CD4-positive, alpha-beta T cell treated with Interleukin-15 for 4 hours (primary cell): ENCODE results near the gene LTBP1.

Experiments
- DNase-seq: peaks from one replicate; pipeline ENCODE4 v3.0.0-alpha.2; 2020; ENCODE audit warnings: low spot score

LTBP1 gene

DNA sequence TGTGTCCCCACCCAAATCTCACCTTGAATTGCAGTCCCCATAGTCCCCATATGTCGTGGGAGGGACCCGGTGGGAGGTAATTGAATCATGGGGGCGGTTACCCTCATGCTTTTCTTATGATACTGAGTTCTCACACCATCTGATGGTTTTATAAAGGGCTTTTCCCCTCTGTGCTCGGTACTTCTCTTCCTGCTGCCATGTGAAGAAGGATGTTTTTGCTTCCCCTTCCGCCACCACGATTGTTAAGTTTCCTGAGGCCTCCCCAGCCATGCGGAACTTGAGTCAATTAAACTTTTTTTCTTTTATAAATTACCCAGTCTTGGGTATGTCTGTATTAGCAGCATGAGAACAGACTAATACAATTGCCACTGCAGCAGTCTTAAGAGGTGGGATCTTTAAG, 134.9 kb downstream of the LTBP1 start:
- no peak for DNase-seq

DNA sequence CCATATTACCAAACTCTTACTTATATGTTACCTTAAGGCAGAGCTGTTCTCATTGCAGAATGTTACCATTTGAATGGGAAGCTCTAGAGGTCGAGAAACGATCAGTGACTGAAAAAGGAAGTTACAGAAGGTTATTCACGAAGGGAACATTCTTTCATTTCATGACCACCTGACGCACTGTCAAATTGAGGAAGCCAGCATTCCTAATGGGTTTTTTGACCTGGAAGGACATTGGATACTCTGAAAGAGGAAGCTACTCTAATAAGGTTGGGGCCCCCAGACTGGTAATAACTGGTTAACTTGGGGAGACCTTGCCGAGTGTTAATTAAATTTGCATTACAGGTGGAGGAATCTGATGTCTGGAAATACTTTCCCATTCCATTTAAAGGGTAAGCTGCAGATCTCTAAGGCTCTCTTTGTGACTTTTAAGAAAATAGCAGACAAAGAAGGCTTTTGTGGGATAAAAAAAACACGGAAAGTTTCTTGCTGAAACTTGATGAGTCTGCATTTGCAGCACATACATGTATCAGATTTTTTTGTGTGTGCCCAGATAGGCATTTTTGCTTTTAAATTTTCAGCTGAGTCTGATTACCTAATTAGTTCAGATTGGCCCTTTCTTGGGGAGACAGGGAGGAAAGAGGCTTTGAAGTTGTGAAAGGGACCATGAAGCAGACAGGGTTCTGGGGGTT, 137.1 kb downstream of the LTBP1 start:
- no peak for DNase-seq

DNA sequence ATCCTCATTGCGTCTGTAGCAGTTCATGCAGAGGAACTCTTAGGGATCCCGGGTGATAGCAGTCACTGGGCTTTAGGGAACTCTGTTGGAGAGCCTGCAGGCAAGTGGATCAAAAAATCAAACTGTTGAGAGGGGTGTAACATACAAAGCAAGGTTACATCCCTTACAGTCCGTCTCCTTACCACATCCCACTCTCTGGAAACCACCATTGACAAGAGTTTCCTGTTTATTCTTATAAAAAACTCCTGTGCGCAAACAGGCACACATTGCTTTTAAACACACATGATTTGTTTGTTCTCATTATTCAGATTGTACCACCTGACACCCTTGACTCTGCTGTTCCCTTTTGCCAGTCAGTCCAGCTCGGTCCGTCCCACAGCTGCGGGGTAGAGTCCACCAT, 137.7 kb downstream of the LTBP1 start:
- DNase-seq = no peak

DNA sequence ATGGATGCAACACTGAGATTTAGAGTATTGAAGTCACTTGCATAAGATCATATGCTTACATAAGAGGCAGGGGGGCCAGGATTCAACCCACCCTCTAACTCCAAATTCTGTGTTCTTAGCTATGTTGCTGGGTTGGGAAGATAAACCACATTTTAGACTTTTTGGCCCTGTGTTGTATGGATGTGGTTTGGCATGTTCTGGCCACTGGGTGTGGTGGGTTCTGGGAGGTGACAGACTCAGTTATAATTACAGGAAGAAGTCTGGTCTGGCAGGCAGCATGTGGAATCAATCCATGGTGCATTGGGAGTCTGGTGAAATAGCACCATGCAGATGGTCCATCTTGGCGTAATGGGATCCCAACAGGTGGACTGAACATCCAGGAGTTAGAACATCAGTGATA, 138.9 kb downstream of the LTBP1 start:
- no peak for DNase-seq

DNA sequence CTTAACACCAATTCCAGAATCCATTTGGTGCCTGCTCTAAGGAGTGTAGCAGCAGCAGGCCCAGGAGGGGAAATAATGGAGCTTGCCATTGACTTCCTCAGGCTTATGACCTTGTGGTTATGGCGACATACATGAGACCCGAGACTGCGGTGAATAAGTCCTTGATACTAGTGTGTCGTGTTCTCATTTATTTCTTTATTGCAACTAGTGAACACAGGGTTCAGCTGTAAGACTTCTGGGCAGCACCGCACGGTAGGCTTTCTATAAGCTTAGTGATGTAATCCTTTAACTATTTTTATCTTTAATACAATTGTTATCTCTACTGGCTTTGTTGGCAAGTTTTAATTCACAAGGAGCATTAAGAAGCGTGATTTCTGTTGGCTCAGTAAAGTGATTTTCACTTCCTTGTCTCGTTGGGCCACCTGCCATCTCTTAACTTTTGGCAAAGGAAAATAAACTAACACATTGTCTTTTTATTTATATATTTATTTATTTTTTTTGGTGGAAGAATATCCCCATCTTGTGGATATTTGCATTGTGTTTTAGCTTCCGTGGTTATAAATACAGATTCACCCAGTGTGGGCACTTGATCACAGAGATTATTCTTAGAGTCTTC, 139.8 kb downstream of the LTBP1 start:
- DNase-seq = no peak

DNA sequence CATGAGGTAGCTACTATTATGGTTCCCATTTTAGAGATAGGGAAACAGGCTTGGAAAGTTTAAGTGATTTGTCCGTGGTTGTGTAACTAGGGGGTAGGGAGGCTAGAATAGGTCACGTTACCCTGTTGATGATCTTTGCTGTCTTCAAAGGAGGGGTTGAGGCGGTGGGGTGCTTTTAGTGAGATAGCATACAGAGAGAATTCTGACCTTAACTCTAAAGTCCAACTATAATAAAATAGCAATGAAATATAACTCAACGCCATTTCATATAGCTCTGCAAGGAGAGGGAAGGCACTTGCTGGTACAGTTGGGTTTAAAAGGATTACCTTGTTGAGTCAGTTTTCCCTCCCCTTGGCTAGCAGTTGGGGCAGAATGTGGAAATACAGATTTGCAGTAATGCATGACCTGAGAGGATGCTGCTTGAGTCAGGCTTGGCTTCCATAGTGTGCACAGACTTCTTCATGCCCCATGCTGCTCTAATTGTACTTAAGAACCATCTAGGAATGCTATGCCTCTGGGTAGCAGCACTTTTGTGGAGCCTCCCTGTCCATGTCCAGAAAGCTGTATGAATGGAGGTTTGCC, 143.9 kb downstream of the LTBP1 start:
- DNase-seq = no peak

DNA sequence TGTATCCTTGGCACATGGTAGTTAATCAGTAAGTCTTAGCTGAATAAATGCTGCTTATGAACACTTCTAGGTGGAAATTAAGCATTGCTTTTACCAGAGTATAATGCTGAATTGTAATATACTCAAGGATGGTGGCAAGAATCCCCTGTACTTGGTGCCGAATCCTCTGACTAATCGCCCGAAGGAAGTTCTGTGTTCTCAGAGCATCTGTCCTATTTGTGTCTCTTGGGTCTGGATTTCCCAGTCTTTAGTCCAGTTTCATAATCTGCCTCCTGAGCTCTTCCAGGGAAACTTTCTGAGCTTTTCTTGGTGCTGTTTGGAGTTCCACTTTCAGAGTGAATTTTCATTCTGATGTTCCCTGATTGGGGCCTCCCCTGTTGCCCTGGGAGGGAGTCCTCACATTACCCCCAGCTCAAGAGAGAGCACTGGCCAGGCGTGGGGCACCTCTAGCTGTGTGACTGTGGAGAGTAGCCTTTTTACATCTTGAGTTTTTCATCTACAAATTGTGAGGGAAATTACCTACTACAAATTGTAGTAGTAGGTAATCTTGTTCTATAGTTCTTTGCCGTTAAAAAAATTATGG, 144.9 kb downstream of the LTBP1 start:
- DNase-seq = no peak

DNA sequence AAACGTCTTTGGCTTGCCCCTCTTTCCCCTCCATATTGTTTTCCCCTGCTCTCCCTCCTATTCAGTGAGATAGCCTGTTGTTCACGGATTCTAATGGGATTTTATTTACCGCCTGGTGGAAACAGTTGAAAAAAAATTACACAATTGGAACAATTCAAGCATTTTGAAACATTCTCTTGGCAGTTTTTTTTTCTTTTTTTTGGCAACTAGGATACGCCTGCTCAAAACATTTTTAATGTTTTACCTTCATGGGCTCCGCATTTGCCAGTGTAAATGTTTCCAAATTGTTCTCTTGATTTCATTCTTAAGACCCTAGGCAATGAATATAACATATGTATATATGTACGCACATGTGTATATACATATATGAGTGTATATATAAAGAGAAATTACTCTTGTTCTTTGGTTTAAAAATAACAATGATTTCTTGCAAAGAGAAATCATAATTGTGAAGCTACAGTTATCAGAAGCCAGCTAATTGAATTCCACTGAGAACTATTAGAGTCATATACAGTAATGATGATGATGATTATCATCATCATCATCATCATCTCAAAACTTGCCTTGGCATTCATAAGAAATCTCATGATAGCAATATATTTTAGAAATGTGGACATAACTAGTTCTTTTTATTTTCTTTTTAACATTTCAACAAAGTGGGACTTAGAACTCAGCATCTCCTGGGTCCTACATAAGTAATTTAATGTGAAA, 146.7 kb downstream of the LTBP1 start:
- DNase-seq = no peak

DNA sequence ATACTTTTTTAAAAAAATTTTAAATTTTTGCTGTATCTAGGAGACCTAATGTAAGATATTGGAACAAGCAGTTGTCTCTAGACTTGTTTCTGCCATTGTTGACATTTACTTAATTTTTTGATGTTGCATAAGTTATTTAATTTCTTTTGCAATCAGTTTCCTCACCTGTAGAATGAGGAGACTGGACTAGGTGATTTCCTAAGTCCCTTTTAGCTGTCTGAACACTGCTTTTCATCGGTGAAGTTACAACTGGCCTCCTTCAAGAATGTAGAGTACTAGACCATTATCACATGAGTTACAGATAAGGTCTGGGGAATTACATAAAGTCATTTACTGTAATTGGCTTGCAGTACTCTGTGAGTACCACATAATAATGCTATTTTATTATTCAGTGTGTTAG, 147.6 kb downstream of the LTBP1 start:
- DNase-seq = no peak

DNA sequence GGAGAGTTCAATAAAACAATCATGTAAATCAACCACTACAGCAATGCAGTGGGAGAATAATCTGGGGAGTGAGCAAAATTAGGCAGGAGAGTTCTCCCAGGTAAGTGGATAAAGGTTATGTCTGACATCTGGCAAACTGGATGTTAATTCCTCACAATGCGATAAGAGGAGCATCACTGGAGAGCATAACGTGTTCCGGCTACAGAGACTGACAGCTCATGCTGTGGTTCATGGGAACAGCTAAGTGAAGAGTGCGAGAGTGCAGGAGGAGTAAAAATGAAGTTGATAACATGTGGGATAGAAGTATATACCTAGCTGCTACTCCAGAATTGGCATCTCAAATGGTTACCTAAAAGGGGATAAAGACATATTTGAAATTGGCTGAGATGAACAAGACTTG, 153.2 kb downstream of the LTBP1 start:
- DNase-seq = no peak

DNA sequence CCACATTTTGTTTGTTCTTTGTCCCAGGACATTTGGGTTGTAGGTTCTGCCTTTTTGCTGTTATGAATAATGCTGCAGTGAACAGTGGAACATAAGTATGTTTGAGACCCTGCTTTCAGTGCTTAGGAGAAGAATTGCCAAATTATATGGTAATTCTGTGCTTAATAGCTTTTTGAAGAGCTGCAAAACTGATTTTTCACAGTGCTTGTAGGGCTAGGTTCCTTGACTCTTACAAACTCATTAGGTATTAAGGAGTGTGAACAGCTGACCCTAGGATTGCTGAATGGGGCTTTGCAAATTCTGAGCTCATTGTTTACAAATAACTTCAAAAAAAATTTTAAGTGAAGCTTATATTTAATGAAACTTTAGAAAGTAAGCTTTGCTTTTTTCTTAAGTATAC, 154.2 kb downstream of the LTBP1 start:
- no peak for DNase-seq

DNA sequence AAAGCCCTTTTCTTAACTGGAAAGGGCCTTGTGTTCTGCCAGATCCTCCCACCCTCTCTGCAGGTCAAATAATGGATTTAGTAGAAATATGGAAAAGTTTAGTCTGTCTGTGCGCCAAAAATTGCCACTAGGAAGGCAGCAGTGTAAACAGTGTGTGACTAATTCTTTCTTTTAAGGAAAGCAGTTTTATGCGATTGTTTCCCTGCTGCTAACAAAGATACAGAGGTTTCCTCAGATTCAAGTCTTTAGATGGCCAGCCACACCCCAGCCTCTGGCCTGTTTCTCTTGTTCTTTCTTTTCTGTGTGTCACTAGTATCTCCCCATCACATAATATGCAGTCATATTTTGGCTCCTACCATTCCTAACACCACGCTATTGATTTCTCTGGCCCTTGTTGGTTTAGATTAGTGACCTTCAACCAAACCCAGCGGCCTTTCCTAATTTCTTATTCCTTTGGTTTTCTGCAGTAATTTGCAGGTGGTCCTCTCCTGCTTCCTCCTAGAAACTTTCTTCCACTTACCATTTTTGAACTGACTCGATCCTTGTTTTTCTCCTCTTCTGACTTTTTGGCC, 157.4 kb downstream of the LTBP1 start:
- no peak for DNase-seq

DNA sequence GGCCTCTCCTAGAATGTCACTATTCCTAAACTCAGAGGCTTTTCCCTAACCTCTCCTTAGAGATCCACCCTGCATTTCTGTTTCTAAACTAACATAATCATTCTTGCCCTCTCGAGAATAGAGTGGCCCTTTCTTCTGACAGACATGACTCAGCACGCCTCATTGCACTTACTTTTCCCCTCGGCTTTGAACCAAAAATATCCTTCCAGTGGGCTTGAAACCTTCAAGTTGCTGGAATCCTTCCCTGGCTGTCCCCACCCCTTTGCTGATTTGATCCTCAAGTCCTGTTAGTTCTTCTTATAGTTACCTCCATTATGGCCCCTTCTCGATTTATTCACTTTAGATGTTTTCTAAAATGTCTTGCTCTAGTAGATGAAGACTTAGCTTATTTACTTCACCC, 158.0 kb downstream of the LTBP1 start:
- no peak for DNase-seq

DNA sequence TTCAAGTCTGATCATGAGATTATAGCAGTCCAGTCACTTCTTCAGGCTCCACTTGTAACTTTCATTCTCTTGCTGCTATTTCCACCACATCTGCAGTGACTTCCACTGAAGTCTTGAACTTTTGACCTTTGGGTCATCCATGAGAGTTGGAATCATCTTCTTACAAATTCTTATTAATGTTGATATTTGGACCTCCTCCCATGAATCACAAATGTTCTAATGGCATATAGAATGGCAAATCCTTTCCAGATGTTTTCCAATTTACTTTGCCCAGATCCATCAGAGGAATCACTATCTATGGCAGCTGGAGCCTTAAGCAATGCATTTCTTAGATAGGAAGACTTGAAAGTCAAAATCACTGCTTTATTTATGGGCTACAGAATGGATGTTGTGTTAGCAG, 159.4 kb downstream of the LTBP1 start:
- no peak for DNase-seq

DNA sequence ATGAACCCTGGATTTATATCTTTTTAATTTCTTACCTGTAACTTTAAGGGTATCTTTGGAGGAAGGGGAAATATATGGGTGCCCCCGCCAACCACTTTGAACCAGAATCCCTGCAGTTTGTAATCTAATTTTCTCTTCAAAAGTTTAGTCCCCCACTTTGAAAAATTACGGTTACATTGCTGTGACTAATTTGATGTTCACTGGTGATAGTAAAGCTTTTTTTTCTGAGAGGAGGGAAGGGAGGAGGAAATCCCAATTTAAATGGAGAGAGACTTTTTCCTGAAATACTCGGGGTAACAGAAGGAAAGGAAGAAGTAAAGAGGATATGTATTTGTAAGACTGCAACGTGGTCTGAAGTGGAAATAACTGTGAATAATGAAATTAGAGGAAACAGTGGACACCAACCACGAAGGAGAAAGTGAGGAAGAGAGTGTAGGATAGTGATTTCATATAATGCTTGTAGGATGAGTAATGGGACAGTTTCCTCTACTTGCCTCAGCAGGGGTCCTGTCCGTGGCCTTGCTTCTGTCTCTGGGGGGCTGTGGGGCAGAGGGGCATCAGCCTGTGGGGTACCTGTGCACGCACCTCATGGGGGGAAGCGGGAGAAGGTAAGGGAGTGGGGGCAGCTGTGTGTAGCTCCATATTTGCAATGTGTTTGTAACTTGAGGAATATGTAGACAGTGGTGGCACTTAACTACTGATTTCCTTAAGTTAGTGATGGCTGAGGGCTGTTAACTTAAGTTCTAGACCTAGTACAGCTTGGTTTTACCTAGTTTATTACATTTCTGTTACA, 161.1 kb downstream of the LTBP1 start:
- no peak for DNase-seq

DNA sequence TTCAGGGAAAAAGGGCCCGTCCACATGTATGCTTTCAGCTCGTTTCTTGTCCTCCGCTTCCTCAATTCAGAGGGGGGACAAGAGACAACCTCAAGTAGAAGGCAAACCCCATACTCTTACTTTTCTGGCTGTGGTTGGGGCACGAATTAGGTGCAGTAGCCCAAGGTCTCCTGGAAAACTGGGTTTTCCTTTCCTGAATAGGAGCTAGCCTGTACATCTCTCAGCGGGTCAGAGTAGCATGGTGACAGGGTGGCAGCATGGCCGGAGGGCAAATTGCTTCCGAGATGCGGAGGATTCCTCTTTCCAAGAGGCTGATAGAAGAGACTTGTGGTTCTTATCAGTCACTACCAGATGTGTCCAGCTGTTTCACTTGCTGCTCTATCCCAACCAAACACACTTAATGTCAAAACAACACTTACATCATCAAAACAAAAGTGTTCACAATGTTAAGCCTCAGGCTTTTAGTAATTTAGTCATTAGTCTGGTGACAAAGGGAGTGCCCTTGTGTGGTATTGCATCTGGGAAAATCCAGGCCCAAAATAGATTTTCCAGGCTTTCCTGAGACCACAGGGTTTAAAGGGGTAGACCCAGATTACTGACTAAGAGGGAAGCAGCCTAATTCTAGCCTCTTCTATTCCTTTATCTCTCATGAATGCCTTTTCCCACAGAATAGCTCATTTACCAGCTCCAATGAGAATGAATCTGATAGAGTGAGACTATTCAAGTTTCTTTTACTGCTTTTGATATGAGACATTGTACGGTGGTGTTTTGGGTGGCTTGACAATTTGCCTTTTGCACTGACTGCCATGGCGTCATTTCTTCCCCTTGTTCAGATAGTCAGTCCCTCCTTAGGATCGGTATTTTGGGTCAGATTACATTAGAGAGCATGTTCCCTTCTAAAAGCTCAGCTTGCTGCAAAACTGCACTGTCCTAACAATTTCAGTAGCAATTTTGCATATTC, 162.0 kb downstream of the LTBP1 start:
- no peak for DNase-seq

DNA sequence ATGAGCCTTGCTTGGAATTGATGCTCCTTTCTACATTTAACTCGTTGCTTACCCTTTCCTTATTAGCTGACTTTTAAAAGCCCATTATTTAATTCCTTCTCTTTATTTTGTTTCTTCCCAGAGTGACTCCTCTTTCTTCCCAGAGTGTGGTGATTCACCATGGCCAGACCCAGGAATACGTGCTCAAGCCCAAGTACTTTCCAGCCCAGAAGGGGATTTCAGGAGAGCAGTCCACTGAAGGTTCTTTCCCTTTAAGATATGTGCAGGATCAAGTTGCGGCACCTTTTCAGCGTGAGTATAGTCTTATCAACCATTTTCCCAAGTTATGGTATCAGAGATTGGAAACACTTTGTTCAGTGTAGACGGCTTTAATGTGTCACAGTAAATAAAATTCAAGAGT, 163.7 kb downstream of the LTBP1 start:
- DNase-seq = no peak

DNA sequence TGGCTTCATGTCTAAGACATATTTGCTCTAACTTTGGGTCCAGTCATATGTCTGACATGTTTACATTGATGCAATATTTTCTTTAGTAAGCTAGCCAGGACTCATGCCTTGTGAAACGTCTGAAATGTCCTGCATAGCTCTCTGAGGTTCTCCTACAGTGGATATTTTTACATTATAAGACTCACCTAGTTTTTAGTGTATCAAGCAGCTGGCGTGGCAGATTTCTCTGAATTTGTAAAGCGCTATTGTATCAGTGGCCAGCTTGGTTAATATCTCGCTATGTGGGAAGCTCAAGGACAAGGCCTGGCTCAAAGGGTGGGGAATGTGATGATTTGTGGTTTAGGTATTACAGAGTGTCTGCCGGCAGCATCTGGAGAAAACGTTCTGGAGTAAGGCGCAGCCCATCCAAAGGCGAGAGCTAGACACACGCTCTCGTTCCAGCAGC, 164.3 kb downstream of the LTBP1 start:
- no peak for DNase-seq

DNA sequence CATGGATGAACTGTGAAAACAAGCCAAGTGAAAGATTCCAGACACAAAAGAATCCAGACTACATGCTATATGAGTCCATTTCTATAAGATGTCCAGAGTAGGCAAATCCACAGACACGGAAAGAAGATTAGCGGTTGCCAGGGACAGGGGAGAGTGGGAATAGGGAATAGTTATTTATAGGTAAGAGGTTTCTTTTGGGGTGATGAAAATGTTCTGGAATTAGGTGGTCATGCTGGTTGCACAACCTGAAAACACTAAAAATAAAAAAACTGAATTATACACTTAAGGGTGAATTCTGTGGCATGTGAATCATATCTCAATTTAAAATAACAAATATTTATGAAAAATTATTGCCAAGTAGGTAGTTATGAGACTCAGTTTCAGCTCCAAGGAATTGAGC, 168.4 kb downstream of the LTBP1 start:
- DNase-seq = no peak

DNA sequence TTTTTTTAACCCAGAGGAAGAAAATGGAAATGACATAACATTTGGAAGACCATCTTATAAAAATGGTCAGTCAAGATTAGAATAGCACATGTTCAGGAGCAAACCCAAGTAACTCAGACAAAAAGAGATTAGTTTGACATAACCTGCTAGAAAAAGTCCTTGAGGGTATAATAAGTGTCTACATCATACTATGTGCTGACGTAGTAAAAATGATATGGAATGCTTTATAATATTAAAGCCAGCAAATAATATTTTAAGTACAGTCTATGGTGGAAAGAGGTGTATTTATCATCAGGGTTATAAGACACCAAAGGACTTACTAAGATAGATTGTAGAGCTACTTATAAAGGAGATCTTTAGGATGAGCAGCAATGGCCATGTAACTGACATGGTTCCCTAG, 169.0 kb downstream of the LTBP1 start:
- DNase-seq = no peak
